Endothelial cell of umbilical vein (primary cell): Measurements from ENCODE around the gene FBLN7. TPM values are rescaled to one million over a fixed set of nuclear protein-coding genes. Genes with fewer than 3 reads are reported as not detected.

Source experiments
- BruUV-seq: library from RNA; stranded (reverse); fragments of 400-500 nt; replicated peaks from 2 replicates; lab custom pipeline; 2021; lab: Mats Ljungman, UMichigan
- CTCF ChIA-PET: fragments of 300-600, 350-600 bp; sonication (Branson Sonifier 250); formaldehyde crosslinking; loops from one replicate; lab custom pipeline; 2021; ENCODE audit warnings: antibody characterized with exemption, inconsistent platforms; lab: Charles Lee
- POLR2A ChIA-PET: fragments of 300-600, 350-600 bp; sonication (Branson Sonifier 250); formaldehyde crosslinking; loops from one replicate; lab custom pipeline; 2021; ENCODE audit warnings: antibody characterized with exemption, inconsistent platforms; lab: Charles Lee
- DNase-seq: peaks from one replicate; pipeline ENCODE4 v3.0.0-alpha.2; 2011; ENCODE audit warnings: low read depth, low spot score
- FAIRE-seq: peaks from 2 replicates; lab custom pipeline; 2011; peaks lifted over from hg19 to GRCh38; lab: Jason Lieb, UNC
- H2AFZ ChIP-seq: 2 replicates; pipeline ENCODE4 v1.6.0; 2012; ENCODE audit warnings: low read depth, low read length, control low read depth, inconsistent platforms
- H3K27ac ChIP-seq: 2 replicates; pipeline ENCODE4 v1.5.1; 2011; ENCODE audit warnings: low read depth, mild to moderate bottlenecking, control low read depth, low read length, moderate library complexity; ENCODE audit not compliant: insufficient read depth
- H3K27me3 ChIP-seq, 2 experiments: 2 replicates each; pipeline versions ENCODE4 v1.6.0 to v1.6.1; 2011; ENCODE audit warnings: low read length in 2 of 2, mixed read lengths in 1 of 2; ENCODE audit not compliant: control insufficient read depth in 2 of 2, insufficient read depth in 2 of 2
- H3K36me3 ChIP-seq, 2 experiments: 2 replicates in 1 of 2; 3 replicates in 1 of 2; pipeline ENCODE4 v1.5.1; 2011; ENCODE audit warnings: low read length in 2 of 2, mild to moderate bottlenecking in 1 of 2, moderate library complexity in 1 of 2; ENCODE audit not compliant: control insufficient read depth in 2 of 2, insufficient read depth in 2 of 2; ENCODE audit errors: extremely low read depth in 1 of 2
- H3K4me1 ChIP-seq: 3 replicates; pipeline ENCODE4 v1.5.1; 2011; ENCODE audit warnings: mild to moderate bottlenecking, low read length; ENCODE audit not compliant: control insufficient read depth, insufficient read depth; ENCODE audit errors: extremely low read depth
- H3K4me2 ChIP-seq: 2 replicates; pipeline ENCODE4 v1.6.1; 2011; ENCODE audit warnings: low read length, control low read depth, mixed read lengths; ENCODE audit not compliant: insufficient read depth
- H3K4me3 ChIP-seq, 3 experiments: fragments of 200-600 bp in 1 of 3; sonication (generic), shearing (Covaris generic) in 1 of 3; replicated peaks in 1 of 3; 2 replicates each; pipeline ENCODE4 v1.5.1; 2011 to 2016; ENCODE audit warnings: control low read depth in 3 of 3, low read length in 3 of 3, mild to moderate bottlenecking in 2 of 3, inconsistent platforms in 1 of 3, low read depth in 1 of 3, moderate library complexity in 1 of 3; ENCODE audit not compliant: insufficient read depth in 1 of 3
- H3K79me2 ChIP-seq: 2 replicates; pipeline ENCODE4 v1.6.0; 2012; ENCODE audit warnings: low read length, inconsistent platforms; ENCODE audit not compliant: control insufficient read depth, insufficient read depth
- H3K9ac ChIP-seq: replicated peaks from 2 replicates; pipeline ENCODE3; 2011; ENCODE audit warnings: low read length, control low read depth; ENCODE audit not compliant: insufficient read depth; ENCODE audit errors: extremely low read depth
- H3K9me1 ChIP-seq: replicated peaks from 3 replicates; pipeline ENCODE4 v1.6.0; 2011; ENCODE audit warnings: mild to moderate bottlenecking, low read length; ENCODE audit not compliant: control insufficient read depth, insufficient read depth; ENCODE audit errors: extremely low read depth
- H3K9me3 ChIP-seq: replicated peaks from 2 replicates; pipeline ENCODE4 v1.5.1; 2012; ENCODE audit warnings: low read length, inconsistent platforms; ENCODE audit not compliant: control insufficient read depth, insufficient read depth
- H4K20me1 ChIP-seq: replicated peaks from 2 replicates; pipeline ENCODE3; 2011; ENCODE audit warnings: mild to moderate bottlenecking, low read length; ENCODE audit not compliant: control insufficient read depth, insufficient read depth; ENCODE audit errors: extremely low read depth
- EZH2 ChIP-seq: IDR thresholded peaks from 2 replicates; pipeline ENCODE4 v1.6.1; 2012; ENCODE audit warnings: borderline replicate concordance, low read depth, mild to moderate bottlenecking, moderate library complexity, low read length, inconsistent platforms; ENCODE audit not compliant: severe bottlenecking
- FOS ChIP-seq: IDR thresholded peaks from 2 replicates; pipeline ENCODE4 v1.6.1; 2011; ENCODE audit warnings: mild to moderate bottlenecking, low read length, moderate library complexity, borderline replicate concordance; ENCODE audit not compliant: insufficient read depth
- GATA2 ChIP-seq: IDR thresholded peaks from 2 replicates; pipeline ENCODE4 v1.7.0; 2011; ENCODE audit warnings: low read depth, mild to moderate bottlenecking, moderate library complexity, mixed read lengths, low read length; ENCODE audit not compliant: insufficient read length, insufficient read depth
- JUN ChIP-seq: IDR thresholded peaks from 2 replicates; pipeline ENCODE4 v1.6.1; 2011; ENCODE audit warnings: borderline replicate concordance, low read depth; ENCODE audit not compliant: insufficient read length, insufficient read depth
- MAX ChIP-seq: IDR thresholded peaks from 2 replicates; pipeline ENCODE4 v1.6.1; 2011; ENCODE audit not compliant: insufficient read depth, insufficient read length
- MYC ChIP-seq: IDR thresholded peaks from one replicate; pipeline ENCODE4 v1.6.1; 2011; ENCODE audit warnings: mild to moderate bottlenecking, low read depth, low read length
- POLR2A ChIP-seq: IDR thresholded peaks from 2 replicates; pipeline ENCODE4 v1.6.1; 2012; ENCODE audit warnings: low read depth, mild to moderate bottlenecking, control low read depth, low read length
- POLR2AphosphoS5 ChIP-seq: IDR thresholded peaks from 2 replicates; pipeline ENCODE4 v1.6.1; 2012; ENCODE audit warnings: low read depth, mild to moderate bottlenecking, control low read depth, low read length, moderate library complexity; ENCODE audit not compliant: insufficient read depth
- dilution Hi-C: fragments of 300-500 bp; cut with MboI; formaldehyde crosslinking; loops from one replicate; pipeline ENCODE4 v1.15.0; 2019; ENCODE audit warnings: low sequenced_read_pairs; ENCODE audit not compliant: extremely low pct_ligation_motif_present
- intact Hi-C: fragments of 100-400 bp; cut with micrococcal nuclease; formaldehyde crosslinking; loops from one replicate; pipeline ENCODE4 v1.10.0; 2022
- polyA plus RNA-seq, 4 experiments: library from polyadenylated mRNA; depleted of rRNA in 3 of 4; stranded (reverse) in 3 of 4; unstranded in 1 of 4; fragments of >200 nt; gene quantifications; 2 replicates each; pipeline versions ENCODE4 v1.2.1 to v1.2.3, GENCODE V29; 2011 to 2012; ENCODE audit warnings: missing spikeins in 1 of 4
- total RNA-seq: library from RNA; stranded (reverse); gene quantifications from 2 replicates; pipeline ENCODE4 v1.2.3, GENCODE V29; 2021
- TF ChIP-seq, protein P1 (sequence below), 2 donors: IDR thresholded peaks; 1 replicate in 1 of 2; 2 replicates in 1 of 2; pipeline ENCODE4 v1.5.1; 2011; ENCODE audit warnings: low read length in 2 of 2, mild to moderate bottlenecking in 2 of 2, moderate library complexity in 2 of 2, control low read depth in 1 of 2, inconsistent platforms in 1 of 2, low read depth in 1 of 2; ENCODE audit not compliant: insufficient read depth in 1 of 2; ENCODE audit errors: extremely low read depth in 1 of 2

FBLN7 gene
- total and polyA plus RNA-seq, 2 donors (not counting 3 experiments of a cell fraction or from before 2014, with no cell fraction given), result 3.1 to 3.3 TPM

GRCh38 chr2:112175958-112176573 is 37.9 kb downstream of the FBLN7 start:
- no TSS peak for BruUV-seq
- dilution Hi-C loops, result no loop called here
- no peak for FAIRE-seq

More at GRCh38 chr2:112175958-112176573, 37.9 kb downstream of the FBLN7 start:
- Histone ChIP-seq H3K4me3 (no peak overlapping the region), H4K20me1 (no peaks in the 10 kb centered on the region), H3K9ac (no peak overlapping the region), H2AFZ (no peak overlapping the region), H3K36me3 (no peaks in the 10 kb centered on the region), H3K4me2 (no peak overlapping the region), H3K4me1 (peaks cover 12% of the 10 kb centered on the region), H3K27ac (no peak overlapping the region), H3K27me3 (peaks cover 0 to 1% of the 10 kb centered on the region in 2 experiments), H3K9me1 (no peaks in the 10 kb centered on the region), H3K9me3 (no peaks in the 10 kb centered on the region), H3K79me2 (no peaks in the 10 kb centered on the region)
- ChIA-PET CTCF (no interaction called here), POLR2A (no interaction called here)
- intact Hi-C loops, result no loop called here
- TF ChIP-seq, protein P1, sequence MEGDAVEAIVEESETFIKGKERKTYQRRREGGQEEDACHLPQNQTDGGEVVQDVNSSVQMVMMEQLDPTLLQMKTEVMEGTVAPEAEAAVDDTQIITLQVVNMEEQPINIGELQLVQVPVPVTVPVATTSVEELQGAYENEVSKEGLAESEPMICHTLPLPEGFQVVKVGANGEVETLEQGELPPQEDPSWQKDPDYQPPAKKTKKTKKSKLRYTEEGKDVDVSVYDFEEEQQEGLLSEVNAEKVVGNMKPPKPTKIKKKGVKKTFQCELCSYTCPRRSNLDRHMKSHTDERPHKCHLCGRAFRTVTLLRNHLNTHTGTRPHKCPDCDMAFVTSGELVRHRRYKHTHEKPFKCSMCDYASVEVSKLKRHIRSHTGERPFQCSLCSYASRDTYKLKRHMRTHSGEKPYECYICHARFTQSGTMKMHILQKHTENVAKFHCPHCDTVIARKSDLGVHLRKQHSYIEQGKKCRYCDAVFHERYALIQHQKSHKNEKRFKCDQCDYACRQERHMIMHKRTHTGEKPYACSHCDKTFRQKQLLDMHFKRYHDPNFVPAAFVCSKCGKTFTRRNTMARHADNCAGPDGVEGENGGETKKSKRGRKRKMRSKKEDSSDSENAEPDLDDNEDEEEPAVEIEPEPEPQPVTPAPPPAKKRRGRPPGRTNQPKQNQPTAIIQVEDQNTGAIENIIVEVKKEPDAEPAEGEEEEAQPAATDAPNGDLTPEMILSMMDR (IDR thresholded peaks at IDR 0.05; ENCODE audit: extremely low read depth in 1 of 2, insufficient read depth in 1 of 2, low read depth in 1 of 2, low read length in 2 of 2), result no peak
- TF ChIP-seq MYC, result no peak
- TF ChIP-seq JUN, result no peak
- TF ChIP-seq FOS, result no peak
- TF ChIP-seq POLR2AphosphoS5, result no peak
- TF ChIP-seq POLR2A, result no peak
- no peak for TF ChIP-seq GATA2
- TF ChIP-seq EZH2, result no peak
- TF ChIP-seq MAX, result no peak
- DNase-seq, result no peak
